Measurements from ENCODE around the gene RTN4RL2.

Gene RTN4RL2

GRCh38 chr11:57500926-57501325 lies 40.6 kb downstream of the RTN4RL2 start:
- DNase-seq = no peak

GRCh38 chr11:57501953-57502352 lies 41.6 kb downstream of the RTN4RL2 start:
- DNase-seq = no peak

- DNase-seq = no peak
Observed at GRCh38 chr11:57502376-57502775, 42.0 kb downstream of the RTN4RL2 start.

- DNase-seq = no peak
Observed at GRCh38 chr11:57502870-57503269, 42.5 kb downstream of the RTN4RL2 start.

GRCh38 chr11:57504511-57504910 lies 44.2 kb downstream of the RTN4RL2 start:
- no peak for DNase-seq

GRCh38 chr11:57506522-57506921 lies 46.2 kb downstream of the RTN4RL2 start:
- no peak for DNase-seq

GRCh38 chr11:57508341-57509170 lies 48.2 kb downstream of the RTN4RL2 start:
- DNase-seq = no peak

GRCh38 chr11:57511741-57512430 lies 51.6 kb downstream of the RTN4RL2 start:
- no peak for DNase-seq

- DNase-seq = no peak
Observed at GRCh38 chr11:57512646-57513451, 52.5 kb downstream of the RTN4RL2 start.

- DNase-seq = peak in 1 of 2 experiments; percentile 22
Observed at GRCh38 chr11:57513452-57513795, 53.1 kb downstream of the RTN4RL2 start.

- peak; percentile 24 to 35 for DNase-seq
Observed at GRCh38 chr11:57513911-57514537, 53.7 kb downstream of the RTN4RL2 start.

- DNase-seq = peak; percentile 35 to 41
Observed at GRCh38 chr11:57514538-57515331, 54.4 kb downstream of the RTN4RL2 start.

GRCh38 chr11:57515332-57516060 lies 55.2 kb downstream of the RTN4RL2 start, which contains the start of gene SLC43A1:
Gene SLC43A1, minus strand, starts transcription at chr11:57515702. Its CDS starts 1,591 bp downstream, at chr11:57514111.
- DNase-seq = peak; percentile 63 to 64

GRCh38 chr11:57516061-57516443 lies 55.7 kb downstream of the RTN4RL2 start:
- no peak for DNase-seq

- DNase-seq = no peak
Observed at GRCh38 chr11:57521116-57521515, 60.8 kb downstream of the RTN4RL2 start.

GRCh38 chr11:57523419-57523818 lies 63.1 kb downstream of the RTN4RL2 start:
- DNase-seq = no peak
